Ascending aorta (tissue), 2 donors: ENCODE measurements around the gene CDS1. TPM values are rescaled to one million over a fixed set of nuclear protein-coding genes. Genes with fewer than 3 reads are reported as not detected.

ENCODE experiments used
- DNase-seq, 2 donors: peaks; one replicate each; pipeline ENCODE4 v3.0.0-alpha.2; 2019; ENCODE audit warnings: low spot score in 2 of 2
- H3K27ac ChIP-seq, 2 donors: fragments of 200-600 bp; sonication (generic); one replicate each; pipeline ENCODE4 v1.5.1; 2016 to 2017; ENCODE audit warnings: mild to moderate bottlenecking in 1 of 2
- H3K27me3 ChIP-seq: fragments of 200-600 bp; sonication (generic); one replicate; pipeline ENCODE4 v1.5.1; 2017
- H3K36me3 ChIP-seq, 2 donors: fragments of 200-600 bp; sonication (generic); one replicate each; pipeline ENCODE4 v1.5.1; 2016
- H3K4me1 ChIP-seq, 2 donors: fragments of 200-600 bp; sonication (generic); one replicate each; pipeline ENCODE4 v1.5.1; 2016 to 2017; ENCODE audit warnings: mild to moderate bottlenecking in 1 of 2
- H3K4me3 ChIP-seq, 2 donors: fragments of 200-600 bp; sonication (generic); one replicate each; pipeline ENCODE4 v1.5.1; 2016 to 2017; ENCODE audit warnings: mild to moderate bottlenecking in 1 of 2
- H3K9me3 ChIP-seq, 2 donors: fragments of 200-600 bp; sonication (generic); one replicate each; pipeline ENCODE4 v1.5.1; 2016
- intact Hi-C: fragments of 100-400 bp; cut with DNase I; formaldehyde crosslinking; loops from one replicate; pipeline ENCODE4 v1.15.1; 2023
- total RNA-seq: library from RNA; depleted of rRNA; stranded (reverse); fragments of >200 nt; gene quantifications from one replicate; pipeline ENCODE4 v1.1.0, GENCODE V29; 2016
- TF ChIP-seq, protein P1 (sequence below), 3 experiments: fragments of 200-600 bp in 2 of 3; fragments of 450-650 bp in 1 of 3; sonication (generic) in 2 of 3; IDR thresholded peaks; one replicate each; pipeline ENCODE4 v1.5.1; 2016 to 2019; ENCODE audit warnings: antibody characterized with exemption in 3 of 3, mild to moderate bottlenecking in 1 of 3, moderate library complexity in 1 of 3

CDS1 gene
- total RNA-seq, 1 donor from 2014 or later, result 0.11 TPM

DNA sequence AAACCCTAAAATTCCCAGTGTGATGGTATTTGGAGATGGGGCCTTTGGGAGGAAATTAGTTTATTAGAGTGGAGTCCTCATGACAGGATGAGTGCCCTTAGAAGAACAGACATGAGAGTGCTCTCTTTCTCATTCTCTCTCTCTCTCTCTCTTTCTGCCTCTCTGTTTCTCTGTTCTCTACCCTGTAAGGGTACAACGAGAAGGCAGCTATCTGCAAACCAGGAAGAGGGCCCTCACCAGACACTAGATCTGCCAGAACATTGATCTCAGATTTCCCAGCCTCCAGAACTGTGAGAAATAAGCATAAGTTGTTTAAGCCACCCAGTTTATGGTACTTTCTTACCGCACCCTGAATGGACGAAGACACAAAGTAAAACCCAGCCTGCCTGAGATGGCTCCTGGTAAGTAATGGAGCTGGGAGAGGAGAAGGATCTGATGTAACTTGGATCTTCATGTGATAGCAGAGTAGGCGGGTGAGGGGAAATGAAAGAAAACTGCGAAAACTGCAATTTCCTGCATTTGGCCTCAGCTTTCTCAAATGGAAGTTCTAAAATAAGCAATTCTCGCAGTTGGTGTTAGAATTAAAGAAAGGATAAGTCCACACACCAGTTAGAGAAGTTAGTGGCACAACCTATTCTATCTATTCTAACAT, 8.7 kb upstream of the CDS1 start:
- Histone ChIP-seq H3K4me1 (no peaks in the 10 kb centered on the region), H3K9me3 (no peaks in the 10 kb centered on the region), H3K27ac (no peak overlapping the region), H3K27me3 (no peaks in the 10 kb centered on the region), H3K4me3 (no peak overlapping the region), H3K36me3 (no peaks in the 10 kb centered on the region)
- intact Hi-C loops, result no loop called here
- TF ChIP-seq, protein P1, sequence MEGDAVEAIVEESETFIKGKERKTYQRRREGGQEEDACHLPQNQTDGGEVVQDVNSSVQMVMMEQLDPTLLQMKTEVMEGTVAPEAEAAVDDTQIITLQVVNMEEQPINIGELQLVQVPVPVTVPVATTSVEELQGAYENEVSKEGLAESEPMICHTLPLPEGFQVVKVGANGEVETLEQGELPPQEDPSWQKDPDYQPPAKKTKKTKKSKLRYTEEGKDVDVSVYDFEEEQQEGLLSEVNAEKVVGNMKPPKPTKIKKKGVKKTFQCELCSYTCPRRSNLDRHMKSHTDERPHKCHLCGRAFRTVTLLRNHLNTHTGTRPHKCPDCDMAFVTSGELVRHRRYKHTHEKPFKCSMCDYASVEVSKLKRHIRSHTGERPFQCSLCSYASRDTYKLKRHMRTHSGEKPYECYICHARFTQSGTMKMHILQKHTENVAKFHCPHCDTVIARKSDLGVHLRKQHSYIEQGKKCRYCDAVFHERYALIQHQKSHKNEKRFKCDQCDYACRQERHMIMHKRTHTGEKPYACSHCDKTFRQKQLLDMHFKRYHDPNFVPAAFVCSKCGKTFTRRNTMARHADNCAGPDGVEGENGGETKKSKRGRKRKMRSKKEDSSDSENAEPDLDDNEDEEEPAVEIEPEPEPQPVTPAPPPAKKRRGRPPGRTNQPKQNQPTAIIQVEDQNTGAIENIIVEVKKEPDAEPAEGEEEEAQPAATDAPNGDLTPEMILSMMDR (IDR thresholded peaks at IDR 0.05), result no peak
- DNase-seq, result no peak

- Histone ChIP-seq H3K4me3 (no peak overlapping the region), H3K27me3 (no peaks in the 10 kb centered on the region), H3K27ac (no peak overlapping the region), H3K4me1 (peaks cover 0 to 9% of the 10 kb centered on the region in 2 donors), H3K9me3 (no peaks in the 10 kb centered on the region), H3K36me3 (no peaks in the 10 kb centered on the region)
- no peak for DNase-seq
- intact Hi-C loops, result no loop called here
- TF ChIP-seq, protein P1 (IDR thresholded peaks at IDR 0.05), result peak in 2 of 3 experiments; percentile 13 to 45
Measured at GRCh38 chr4:84578540-84579402, 4.2 kb upstream of the CDS1 start.

- H3K9me3 ChIP-seq, result no peaks in the 10 kb centered on the region
- no peaks in the 10 kb centered on the region for H3K27me3 ChIP-seq
- intact Hi-C loops, result no loop called here
- H3K36me3 ChIP-seq, result no peaks in the 10 kb centered on the region
- peaks cover 0 to 9% of the 10 kb centered on the region in 2 donors for H3K4me1 ChIP-seq
- no peak overlapping the region for H3K27ac ChIP-seq
- TF ChIP-seq, protein P1 (IDR thresholded peaks at IDR 0.05), result no peak
- no peak overlapping the region for H3K4me3 ChIP-seq
- no peak for DNase-seq
Measured at GRCh38 chr4:84579403-84579776, 3.5 kb upstream of the CDS1 start.

DNA sequence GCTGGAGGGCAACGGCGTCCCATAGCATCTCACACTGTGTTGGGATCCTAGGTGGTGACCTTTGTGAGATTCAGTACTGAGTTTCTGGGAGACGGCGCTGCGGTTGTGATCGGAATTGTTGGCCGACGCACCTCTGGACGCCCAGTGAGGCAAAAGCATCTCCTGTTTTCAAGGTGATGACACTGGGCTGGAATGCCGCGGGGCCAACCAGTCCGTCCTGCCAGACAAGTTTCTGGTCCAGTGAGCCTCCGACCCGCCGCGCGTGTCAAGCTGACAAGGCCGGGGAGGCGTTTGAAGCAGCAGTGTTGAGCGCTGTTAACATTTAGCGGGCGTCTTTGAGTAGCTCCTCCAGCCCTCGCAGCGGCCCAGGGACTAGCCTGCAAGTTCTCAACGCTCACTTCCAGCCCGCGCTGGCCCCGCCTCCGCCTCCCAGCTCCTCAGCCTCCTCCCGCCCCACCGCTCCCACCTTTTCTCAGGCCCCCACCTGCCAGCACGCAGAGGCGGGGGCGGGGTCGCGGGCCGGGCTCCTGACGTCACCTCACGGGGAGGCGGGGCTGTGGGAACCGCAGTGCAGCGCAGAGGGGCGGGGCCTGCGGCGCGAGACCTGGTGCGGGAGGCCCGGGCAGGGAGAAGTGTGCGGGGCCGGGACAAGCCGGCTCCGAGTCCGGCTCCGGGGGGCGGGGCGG, 482 bp upstream of the CDS1 start:
- intact Hi-C loops, result no loop called here
- no peaks in the 10 kb centered on the region for H3K9me3 ChIP-seq
- DNase-seq, result peak; percentile 37 to 88
- H3K27me3 ChIP-seq, result no peaks in the 10 kb centered on the region
- peaks cover 0 to 9% of the 10 kb centered on the region in 2 donors for H3K4me1 ChIP-seq
- H3K27ac ChIP-seq, result no peak overlapping the region
- H3K4me3 ChIP-seq, result peak overlapping the region; percentile 72 to 79
- H3K36me3 ChIP-seq, result no peaks in the 10 kb centered on the region
- TF ChIP-seq, protein P1 (IDR thresholded peaks at IDR 0.05), result no peak

- intact Hi-C loops, result no loop called here
- TF ChIP-seq, protein P1 (IDR thresholded peaks at IDR 0.05), result no peak
- DNase-seq, result no peak
Measured at GRCh38 chr4:84583876-84584380, 1.0 kb downstream of the CDS1 start.

More at GRCh38 chr4:84583876-84584380, 1.0 kb downstream of the CDS1 start:
- peaks cover 0 to 9% of the 10 kb centered on the region in 2 donors for H3K4me1 ChIP-seq
- H3K36me3 ChIP-seq, result no peaks in the 10 kb centered on the region
- no peaks in the 10 kb centered on the region for H3K9me3 ChIP-seq
- H3K27me3 ChIP-seq, result no peaks in the 10 kb centered on the region
- peak overlapping the region; percentile 72 to 79 for H3K4me3 ChIP-seq
- H3K27ac ChIP-seq, result no peak overlapping the region
